GM19372 (cell line): Measurements from ENCODE around the gene KREMEN1.
"Not testable (repeated sequence)": the region's sequence is repeated elsewhere in the genome, so short reads cannot be mapped to it uniquely, and the experiment has no call there.

Experiments used
- ATAC-seq: cut with Tn5 transposase; IDR thresholded peaks from one replicate; pipeline ENCODE4 v1.9.1; 2021; ENCODE audit warnings: mild to moderate bottlenecking, low read depth, moderate library complexity; ENCODE audit not compliant: unreplicated experiment

KREMEN1 gene

GRCh38 chr22:29096736-29097669 is 24.2 kb downstream of the KREMEN1 start:
- no peak for ATAC-seq

DNA sequence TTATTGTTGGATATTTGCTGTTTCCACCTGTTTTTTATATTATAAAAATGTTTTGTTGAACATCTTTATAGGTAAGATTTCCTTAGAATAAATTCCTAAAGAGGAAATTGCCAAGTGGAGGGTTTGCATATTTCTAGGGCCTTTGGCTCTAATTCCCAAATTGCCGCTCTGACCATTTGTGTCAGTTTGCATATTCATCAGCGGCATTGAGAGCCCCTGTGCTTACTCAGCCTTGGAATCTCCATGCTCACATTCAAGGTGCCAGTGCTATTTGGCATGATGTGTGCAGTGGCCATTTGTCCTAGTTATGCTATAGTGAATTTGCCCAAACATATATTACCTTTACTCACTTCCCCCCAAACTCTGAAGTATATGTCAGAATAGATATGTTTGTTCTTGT is 25.5 kb downstream of the KREMEN1 start:
- ATAC-seq, result no peak

DNA sequence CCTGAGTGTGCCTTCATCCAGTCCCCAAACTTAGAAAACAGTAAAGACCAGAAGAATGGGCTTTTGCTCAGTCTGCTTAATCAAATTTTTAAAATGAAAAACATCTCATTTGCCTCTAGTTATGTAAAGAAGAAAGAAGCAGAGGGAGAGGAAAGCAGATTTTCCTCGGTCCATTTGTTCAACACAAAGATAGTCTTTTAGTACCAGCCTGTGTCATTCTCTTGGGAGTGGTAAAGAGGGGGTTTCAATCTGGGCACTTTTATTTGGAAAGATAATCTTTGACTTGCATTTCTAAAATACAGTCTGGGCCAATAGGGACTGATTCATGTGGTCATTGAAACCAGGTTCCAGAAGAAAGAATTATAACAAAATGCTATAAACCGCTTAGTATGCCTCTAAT is 29.5 kb downstream of the KREMEN1 start:
- no peak for ATAC-seq

- no peak for ATAC-seq
Measured at GRCh38 chr22:29103121-29103520, 30.3 kb downstream of the KREMEN1 start.

- ATAC-seq, result no peak
Measured at GRCh38 chr22:29105468-29105867, 32.6 kb downstream of the KREMEN1 start.

- ATAC-seq, result no peak
Measured at GRCh38 chr22:29106839-29107238, 34.0 kb downstream of the KREMEN1 start.

DNA sequence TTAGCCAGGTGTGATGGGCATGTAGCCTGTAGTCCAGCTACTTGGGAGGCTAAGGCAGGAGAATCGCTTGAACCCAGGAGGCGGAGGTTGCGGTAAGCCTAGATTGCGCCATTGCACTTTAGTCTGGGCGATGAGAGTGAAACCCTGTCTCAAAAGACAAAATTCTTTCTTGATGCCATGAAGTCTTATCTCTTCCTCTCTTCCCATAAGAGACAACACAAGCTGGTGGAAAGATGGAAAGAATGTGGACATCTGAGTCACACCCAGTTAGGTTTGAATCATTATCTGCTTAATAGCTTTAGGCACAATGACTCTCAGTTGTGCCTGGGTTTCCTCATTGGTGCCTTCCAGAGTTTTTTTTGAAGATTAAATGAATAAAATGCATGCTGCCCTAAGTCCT is 35.3 kb downstream of the KREMEN1 start:
- no peak for ATAC-seq

DNA sequence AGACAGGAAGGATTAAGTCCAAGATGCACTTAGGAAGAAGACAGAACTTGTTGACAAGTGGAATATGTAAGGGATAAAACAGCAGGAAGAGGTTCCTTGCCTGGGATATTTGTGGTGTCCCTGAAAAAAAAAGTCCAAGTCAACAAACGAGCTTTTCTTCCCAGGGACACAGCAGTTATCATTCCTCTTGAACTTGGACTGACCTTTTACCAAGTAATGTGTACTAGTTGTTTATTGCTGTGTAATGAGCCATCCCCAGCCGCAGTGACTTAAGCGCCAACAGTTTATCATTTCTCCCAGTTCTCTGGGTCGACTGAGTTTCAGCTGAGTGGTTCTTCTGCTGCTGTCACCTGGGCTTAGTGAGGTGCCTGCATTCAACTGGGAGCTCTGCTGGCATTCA is 37.0 kb downstream of the KREMEN1 start:
- ATAC-seq, result no peak

- no peak for ATAC-seq
Measured at GRCh38 chr22:29110946-29111345, 38.1 kb downstream of the KREMEN1 start.

GRCh38 chr22:29112121-29112520 is 39.3 kb downstream of the KREMEN1 start:
- ATAC-seq, result no peak

GRCh38 chr22:29112681-29113080 is 39.8 kb downstream of the KREMEN1 start:
- ATAC-seq, result no peak

DNA sequence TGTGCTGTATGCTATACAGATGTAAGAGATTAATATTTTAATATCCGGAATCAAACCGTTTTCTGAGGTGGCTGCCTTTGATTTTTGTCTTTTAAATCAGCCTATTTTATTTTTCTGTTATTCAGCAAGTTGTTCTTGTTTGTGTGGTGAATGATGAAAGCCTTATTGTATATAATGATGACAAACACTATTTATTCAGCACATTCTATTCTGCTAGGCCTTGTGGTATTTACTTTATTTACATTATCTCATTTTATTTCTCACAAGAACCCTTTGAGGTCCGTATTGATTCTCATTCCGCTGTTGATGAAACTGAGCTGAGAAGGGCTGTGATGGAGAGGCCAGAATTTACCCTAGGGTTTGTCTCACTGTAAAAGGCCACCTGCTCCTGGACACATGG is 40.5 kb downstream of the KREMEN1 start:
- ATAC-seq, result no peak

GRCh38 chr22:29114392-29114791 is 41.6 kb downstream of the KREMEN1 start:
- ATAC-seq, result no peak

DNA sequence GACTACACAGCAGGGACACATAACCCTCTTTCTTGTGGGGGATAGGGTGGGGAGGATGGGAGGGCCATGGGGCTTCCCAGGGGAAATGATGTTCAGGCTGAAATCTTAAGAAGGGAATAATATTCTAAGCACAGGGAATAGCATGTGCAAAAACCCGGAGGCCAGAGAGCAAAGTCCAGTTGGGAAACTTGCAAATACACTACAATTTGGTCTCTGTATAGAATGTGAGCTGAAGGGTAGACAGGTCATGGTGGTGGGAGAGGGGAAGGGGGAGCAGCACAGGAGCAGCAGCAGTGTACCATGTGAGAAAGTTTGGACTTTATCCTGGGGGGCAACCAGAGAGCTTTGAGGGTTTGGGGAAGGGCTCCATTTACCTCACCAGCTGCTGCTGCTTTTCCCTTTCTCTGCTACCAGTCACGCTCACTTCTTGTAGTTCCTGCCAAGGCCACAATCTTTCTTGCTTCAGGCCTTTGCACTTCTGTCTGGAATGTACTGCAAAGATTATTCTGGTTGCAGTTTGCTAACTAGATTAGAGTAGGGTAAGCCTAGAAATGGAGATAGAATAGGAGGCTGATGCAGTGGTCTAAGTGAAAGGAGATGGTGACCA is 43.0 kb downstream of the KREMEN1 start:
- no peak for ATAC-seq

- no peak for ATAC-seq
Measured at GRCh38 chr22:29116397-29117123, 43.7 kb downstream of the KREMEN1 start.

DNA sequence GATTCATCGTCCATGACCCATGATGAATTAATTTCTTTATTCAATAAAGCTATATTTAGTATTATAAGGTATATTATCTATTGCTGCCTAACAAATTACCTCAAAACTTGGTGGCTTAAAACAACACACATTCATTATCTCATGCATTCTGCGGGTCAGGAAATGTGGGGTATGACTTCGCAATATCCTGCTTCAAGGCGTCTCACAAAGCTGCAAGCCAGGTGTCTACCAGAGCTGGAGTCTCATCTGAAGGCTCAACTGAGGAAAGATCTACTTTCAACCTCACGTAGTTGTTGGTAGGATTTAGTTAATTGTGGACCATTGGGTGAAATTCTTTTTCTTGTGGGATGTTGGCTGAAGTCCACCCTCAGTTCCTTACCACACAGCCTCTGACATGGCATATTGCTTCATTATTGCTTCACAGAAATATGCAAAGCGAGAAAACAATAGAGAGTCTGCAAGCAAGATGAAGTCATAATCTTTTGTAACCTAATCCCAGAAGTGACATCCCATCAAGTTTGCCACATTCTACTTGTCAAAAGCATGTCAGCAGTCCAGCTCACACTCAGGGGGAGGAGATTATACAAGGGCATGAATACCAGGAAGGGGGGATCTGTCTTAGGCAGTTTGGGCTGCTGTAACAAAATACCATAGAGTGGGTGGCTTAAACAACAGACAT is 45.1 kb downstream of the KREMEN1 start:
- no peak for ATAC-seq

GRCh38 chr22:29120098-29120912 is 47.5 kb downstream of the KREMEN1 start:
- ATAC-seq, result not testable (repeated sequence)

GRCh38 chr22:29121124-29121523 is 48.3 kb downstream of the KREMEN1 start:
- ATAC-seq, result no peak

DNA sequence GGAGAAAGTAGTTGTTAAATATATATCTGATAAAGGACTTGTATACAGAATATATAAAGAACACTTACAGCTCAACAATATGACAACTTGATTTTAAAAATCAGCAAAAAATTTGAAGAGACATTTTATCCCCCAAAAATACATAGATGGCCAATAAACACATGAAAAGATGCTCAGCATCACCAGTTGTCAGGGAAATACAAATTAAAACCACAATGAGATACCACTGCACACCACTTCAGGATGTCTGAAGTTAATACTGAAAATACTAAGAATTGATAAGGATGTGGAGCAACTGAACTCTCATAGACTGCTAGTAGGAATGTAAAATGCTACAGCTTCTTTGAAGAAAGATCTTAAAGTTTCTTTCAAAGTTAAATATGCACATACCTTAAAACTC is 49.2 kb downstream of the KREMEN1 start:
- ATAC-seq, result no peak
